Stimulated activated CD4-positive, alpha-beta T cell treated with anti-CD3 and anti-CD28 coated beads, Interleukin-4, amount 100 ng/mL, for 24 hours (primary cell): Measurements from ENCODE around the gene HYAL3.
"Not testable (repeated sequence)": the region's sequence is repeated elsewhere in the genome, so short reads cannot be mapped to it uniquely, and the experiment has no call there.

ENCODE experiments used
- DNase-seq: peaks from one replicate; pipeline ENCODE4 v3.0.0-alpha.2; 2020

HYAL3 gene

DNA sequence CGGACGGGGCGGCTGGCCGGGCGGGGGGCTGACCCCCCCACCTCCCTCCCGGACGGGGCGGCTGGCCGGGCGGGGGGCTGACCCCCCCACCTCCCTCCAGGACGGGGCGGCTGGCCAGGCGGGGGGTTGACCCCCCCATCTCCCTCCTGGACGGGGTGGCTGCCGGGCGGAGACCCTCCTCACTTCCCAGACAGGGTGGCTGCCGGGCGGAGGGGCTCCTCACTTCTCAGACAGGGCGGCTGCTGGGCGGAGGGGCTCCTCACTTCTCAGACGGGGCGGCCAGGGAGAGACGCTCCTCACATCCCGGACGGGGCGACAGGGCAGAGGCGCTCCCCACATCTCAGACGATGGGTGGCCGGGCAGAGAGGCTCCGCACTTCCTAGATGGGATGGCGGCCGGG, 12.8 kb upstream of the HYAL3 start:
- DNase-seq, result not testable (repeated sequence)

DNA sequence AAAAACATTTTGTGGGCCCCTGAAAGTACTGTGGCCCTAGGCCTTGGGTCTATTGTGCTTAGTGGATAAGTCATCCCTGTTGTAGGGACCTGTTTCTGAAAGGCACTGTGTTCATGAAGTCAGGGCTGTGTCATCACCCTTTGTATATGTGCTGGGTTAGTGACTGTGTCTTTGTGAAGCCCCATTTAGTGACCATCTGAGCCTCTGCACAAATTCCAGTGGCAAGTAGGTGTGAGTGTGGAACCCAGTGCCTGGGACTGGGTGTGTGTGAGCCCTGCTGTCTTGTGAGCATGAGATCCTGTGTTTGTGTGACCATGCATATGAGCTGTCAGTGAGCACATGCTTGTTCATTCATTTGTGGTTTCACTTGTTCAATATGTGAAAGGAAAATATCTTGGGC, 5.4 kb upstream of the HYAL3 start:
- DNase-seq, result no peak

DNA sequence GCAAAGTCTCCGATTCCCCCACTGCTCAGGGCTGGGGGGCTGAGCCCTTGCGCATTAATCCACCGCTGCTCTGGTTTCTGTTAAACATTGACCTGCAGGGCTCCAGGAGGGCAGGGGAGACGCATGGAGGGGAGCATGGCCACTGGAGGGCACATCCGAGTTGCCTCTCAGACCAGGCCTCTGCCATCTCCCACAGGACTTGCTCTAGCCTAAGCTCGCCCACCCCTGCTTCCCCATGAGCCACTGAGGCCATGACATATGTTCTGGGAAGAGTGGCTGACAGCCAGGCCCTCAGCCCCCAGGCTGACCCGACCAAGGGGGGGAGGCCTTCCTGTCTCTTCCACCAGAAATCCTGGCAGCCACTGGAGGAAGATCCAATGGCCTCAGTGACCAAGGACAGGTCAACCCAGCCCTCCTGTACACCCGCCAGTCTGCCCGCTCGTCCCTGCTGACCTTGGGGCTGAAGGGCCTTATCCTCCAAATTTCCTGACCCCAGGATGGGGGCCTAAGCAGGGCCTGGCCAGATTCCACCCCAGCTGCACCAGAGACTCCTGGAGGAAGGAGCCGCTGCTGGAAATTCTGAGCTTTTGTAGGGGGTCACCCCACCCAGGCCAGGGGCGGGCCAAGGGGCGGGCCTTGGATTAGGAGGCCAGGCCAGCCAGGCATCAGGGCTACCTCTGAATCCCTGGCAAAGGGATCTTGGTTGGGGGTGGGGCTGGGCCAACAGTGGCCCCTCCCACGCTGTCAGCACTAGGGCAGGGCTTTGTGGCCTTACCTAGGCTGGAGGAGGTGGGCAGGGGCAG, 4.0 kb upstream of the HYAL3 start, which contains the start of gene HYAL1:
Gene HYAL1, minus strand, starts transcription at position 562 of the 803 bp plus-strand sequence. CDS start 618 bp downstream, outside the sequence.
- DNase-seq, result no peak

GRCh38 chr3:50302095-50303012, 3.1 kb upstream of the HYAL3 start:
- DNase-seq, result no peak

- no peak for DNase-seq
Measured at GRCh38 chr3:50300681-50301254, 1.6 kb upstream of the HYAL3 start.

DNA sequence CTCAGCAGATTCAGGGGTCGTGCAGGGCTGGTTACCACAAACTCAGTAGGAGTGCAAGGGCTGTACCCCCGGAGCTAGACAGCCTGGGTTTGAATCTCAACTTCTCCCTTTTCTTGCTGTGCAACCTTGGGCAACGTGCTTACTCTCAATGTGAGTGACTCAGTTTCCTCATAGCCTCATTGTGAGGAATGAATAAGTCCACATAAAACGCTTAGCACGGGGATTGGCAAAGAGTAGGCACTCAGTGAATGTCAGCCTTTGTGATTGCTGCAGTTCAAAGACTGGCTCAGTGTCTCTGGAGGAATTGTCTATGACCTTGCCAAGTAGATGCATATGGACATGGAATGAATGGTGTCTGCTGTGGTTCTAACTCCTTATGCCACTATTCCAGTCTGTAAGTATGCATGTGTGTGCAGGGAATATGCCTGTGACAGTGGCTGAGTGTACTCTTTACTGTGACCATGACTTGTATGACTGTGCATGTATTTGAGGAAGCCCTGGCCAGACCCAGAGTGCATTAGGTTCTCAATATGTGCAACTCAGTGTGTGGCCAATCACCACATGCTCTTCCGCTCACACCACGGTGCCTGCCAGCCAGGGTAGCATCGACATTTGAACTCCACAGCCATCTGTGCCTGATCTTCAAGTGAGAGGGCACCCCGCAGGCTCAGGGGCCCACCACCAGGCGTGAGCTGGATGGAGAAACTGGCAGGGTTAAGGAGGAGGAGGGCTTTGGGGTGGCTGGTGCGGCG, 900 bp upstream of the HYAL3 start:
- no peak for DNase-seq

DNA sequence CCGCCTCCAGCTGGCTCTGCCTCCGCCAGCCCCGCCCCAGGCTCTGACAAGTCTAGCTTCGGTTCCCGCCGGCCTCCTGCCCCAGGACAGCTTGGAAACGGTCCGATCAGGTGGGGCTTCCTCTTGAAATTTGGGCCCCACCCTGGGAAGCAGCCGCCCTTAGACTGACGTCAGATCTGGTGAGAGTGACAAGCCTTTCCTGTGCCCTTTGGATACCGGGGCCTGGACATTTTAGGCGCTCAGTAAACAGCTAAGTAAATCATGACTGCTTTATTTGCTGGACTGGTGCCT, 378 bp upstream of the HYAL3 start:
- no peak for DNase-seq

- DNase-seq, result no peak
Measured at GRCh38 chr3:50297896-50298725, 1.1 kb downstream of the HYAL3 start.

GRCh38 chr3:50297384-50297775, 1.8 kb downstream of the HYAL3 start:
- no peak for DNase-seq

DNA sequence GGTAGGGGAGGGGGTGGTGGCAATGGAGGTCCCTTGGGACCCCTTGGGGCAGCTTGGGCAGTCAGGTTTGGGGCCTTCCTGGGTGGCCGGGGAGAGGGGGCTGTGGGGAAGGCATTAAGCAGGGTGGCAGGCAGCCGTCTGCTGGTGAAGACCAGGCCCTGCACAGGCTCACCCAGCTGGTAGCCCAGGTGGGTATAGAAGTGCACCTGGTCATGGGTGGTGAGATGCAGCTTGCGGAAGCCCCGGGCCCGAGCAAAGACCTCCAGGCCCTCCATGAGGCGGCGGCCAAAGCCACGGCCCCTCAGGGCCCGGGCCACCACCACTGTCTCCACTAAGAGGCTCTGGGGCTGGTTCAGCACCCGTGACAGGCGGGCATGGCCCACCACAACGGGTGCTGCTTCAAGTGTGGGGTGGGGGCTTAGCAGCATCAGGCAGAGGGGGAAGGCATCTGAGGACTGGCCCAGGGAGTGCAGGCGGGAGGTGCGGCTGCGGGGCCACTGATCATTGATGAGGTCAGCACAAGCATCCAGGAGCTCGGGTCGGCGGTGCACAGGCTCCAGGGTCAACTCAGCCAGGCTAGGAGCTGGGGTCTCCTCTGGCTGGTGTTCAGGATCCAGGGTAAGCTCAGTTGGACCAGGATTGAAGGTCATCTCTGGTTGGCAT, 2.4 kb downstream of the HYAL3 start:
- DNase-seq, result no peak

GRCh38 chr3:50295553-50296431, 3.4 kb downstream of the HYAL3 start:
- DNase-seq, result no peak

DNA sequence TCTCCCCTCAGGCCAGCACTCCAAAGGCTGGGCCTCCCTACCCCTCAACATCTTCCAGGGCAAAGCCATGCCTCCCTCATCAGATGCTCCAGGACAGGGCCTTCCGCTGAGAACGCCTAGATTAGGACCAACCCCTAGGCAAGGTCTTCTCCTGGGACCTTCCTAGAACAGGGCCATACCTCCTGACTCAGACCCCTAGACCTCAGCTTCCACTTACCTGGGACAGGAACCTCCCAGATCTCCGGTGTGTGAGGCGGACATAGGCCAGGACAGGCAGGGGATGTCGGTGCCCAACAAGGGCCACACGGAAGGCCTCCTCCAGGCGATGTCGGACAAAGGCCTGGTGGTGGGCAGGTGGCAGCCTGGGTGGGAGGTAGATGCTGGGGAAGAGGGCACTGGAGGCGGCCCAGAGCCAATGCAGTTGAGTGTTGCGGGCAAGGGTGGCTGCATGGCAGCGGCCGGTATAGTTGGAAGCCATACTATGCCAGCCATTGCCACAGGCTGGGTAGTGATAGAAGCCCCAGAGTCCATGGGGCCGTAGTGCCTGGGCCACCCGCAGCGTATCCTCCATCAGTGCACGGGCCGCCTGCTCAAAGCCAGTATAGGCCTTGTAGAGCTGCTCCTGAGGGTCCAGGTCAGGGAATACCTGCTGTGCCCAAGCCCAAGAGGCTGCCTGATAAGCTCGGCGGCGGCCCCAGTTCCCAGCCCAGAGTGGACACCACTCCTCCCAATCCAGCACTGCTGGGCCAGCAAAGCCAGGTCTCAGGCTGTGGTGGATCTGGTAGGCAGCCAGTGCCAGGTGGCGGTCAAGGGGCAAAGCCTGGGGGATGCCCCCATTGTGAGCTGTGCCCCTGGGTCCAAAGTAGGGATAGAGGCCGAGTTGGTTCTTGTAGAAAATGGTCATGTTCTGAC, 4.5 kb downstream of the HYAL3 start:
- DNase-seq, result no peak

GRCh38 chr3:50294089-50294488, 5.1 kb downstream of the HYAL3 start:
- DNase-seq, result no peak

DNA sequence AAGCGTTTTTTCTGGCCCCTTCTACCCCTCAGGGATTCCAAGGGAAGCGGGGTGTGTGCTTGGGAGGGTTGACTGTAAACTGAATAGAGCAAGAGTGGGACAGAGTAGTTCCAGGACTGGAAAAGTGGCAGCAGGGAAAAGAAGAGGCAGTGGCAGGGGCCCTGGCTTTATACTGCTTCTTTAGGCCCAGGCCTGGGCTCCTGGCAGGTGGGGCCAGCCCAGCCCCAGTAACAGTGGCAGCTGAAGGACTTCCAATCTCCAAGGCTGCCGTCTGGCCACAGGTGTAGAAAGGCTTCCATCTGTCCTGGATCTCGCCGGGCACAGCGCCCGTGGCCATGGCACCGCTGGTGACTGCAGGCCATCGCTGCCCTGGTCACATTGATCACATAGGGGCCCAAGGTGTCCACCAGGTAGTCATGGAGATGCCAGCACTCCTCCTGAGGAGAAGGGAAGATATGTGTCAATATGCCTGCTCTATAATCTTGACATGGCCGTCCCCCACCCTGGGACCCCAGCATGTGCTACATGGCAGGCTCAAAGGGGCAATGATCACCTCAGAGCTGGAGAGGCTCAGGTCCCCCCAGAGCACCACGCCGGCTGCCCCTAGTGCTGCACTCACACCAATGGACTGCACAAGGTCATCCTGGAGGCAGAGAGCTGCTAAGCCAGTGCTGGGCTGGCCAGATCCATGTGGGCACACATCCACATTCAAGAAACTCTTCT, 6.0 kb downstream of the HYAL3 start:
- no peak for DNase-seq

GRCh38 chr3:50292159-50293078, 6.8 kb downstream of the HYAL3 start, which contains the start of gene IFRD2:
Gene IFRD2 (minus strand): TSS chr3:50292429. CDS start chr3:50292274, 155 bp downstream.
- peak; percentile 96 for DNase-seq

GRCh38 chr3:50290161-50290641, 9.0 kb downstream of the HYAL3 start:
- DNase-seq, result no peak

- no peak for DNase-seq
Measured at GRCh38 chr3:50289130-50289529, 10.1 kb downstream of the HYAL3 start.
